Measurements from ENCODE around the gene HYKK.

The HYKK gene

GRCh38 chr15:78469031-78469430 lies 38.3 kb upstream of the HYKK start:
- peaks cover 10% of the 10 kb centered on the region for H3K79me2 ChIP-seq (ENCODE audit: control insufficient read depth, low read length)
- no peaks in the 10 kb centered on the region for H3K9me2 ChIP-seq (replicated peaks; ENCODE audit: control insufficient read depth, low read length)
- peaks cover 89% of the 10 kb centered on the region for H3K36me3 ChIP-seq (ENCODE audit: control insufficient read depth, low read length)
- H3F3A ChIP-seq (ENCODE audit: control insufficient read depth, insufficient read depth), result no peaks in the 10 kb centered on the region
- H3K4me2 ChIP-seq (ENCODE audit: low read length), result no peak overlapping the region
- no peaks in the 10 kb centered on the region for H3K4me1 ChIP-seq (ENCODE audit: control insufficient read depth, low read length)
- H3K4me3 ChIP-seq (ENCODE audit: low read length), result no peak overlapping the region
- TF ChIP-seq EZH2phosphoT487 (IDR thresholded peaks at IDR 0.05; ENCODE audit: borderline replicate concordance, low read length) (no peak), CTCF (IDR thresholded peaks at IDR 0.05; ENCODE audit: low read depth, low read length, poor library complexity, severe bottlenecking) (no peak)
- H3K27me3 ChIP-seq (ENCODE audit: control insufficient read depth, low read length), result no peaks in the 10 kb centered on the region
- H4K20me1 ChIP-seq (ENCODE audit: control insufficient read depth, insufficient read depth, low read depth, low read length), result no peaks in the 10 kb centered on the region
- H3K27ac ChIP-seq (ENCODE audit: low read depth, low read length), result no peak overlapping the region
- no peaks in the 10 kb centered on the region for H3K9me3 ChIP-seq (ENCODE audit: control insufficient read depth, insufficient read depth, low read length)

- H3K79me2 ChIP-seq (ENCODE audit: control insufficient read depth, low read length), result no peaks in the 10 kb centered on the region
- no peaks in the 10 kb centered on the region for H4K20me1 ChIP-seq (ENCODE audit: control insufficient read depth, insufficient read depth, low read depth, low read length)
- H3F3A ChIP-seq (ENCODE audit: control insufficient read depth, insufficient read depth), result no peaks in the 10 kb centered on the region
- H3K36me3 ChIP-seq (ENCODE audit: control insufficient read depth, low read length), result peaks cover 67% of the 10 kb centered on the region
- no peak overlapping the region for H3K27ac ChIP-seq (ENCODE audit: low read depth, low read length)
- H3K4me2 ChIP-seq (ENCODE audit: low read length), result no peak overlapping the region
- H3K4me3 ChIP-seq (ENCODE audit: low read length), result no peak overlapping the region
- H3K9me3 ChIP-seq (ENCODE audit: control insufficient read depth, insufficient read depth, low read length), result no peaks in the 10 kb centered on the region
- H3K9me2 ChIP-seq (replicated peaks; ENCODE audit: control insufficient read depth, low read length), result no peaks in the 10 kb centered on the region
- no peaks in the 10 kb centered on the region for H3K27me3 ChIP-seq (ENCODE audit: control insufficient read depth, low read length)
- TF ChIP-seq EZH2phosphoT487 (IDR thresholded peaks at IDR 0.05; ENCODE audit: borderline replicate concordance, low read length) (no peak), CTCF (IDR thresholded peaks at IDR 0.05; ENCODE audit: low read depth, low read length, poor library complexity, severe bottlenecking) (no peak)
- H3K4me1 ChIP-seq (ENCODE audit: control insufficient read depth, low read length), result no peaks in the 10 kb centered on the region
Observed at GRCh38 chr15:78477295-78477694, 30.1 kb upstream of the HYKK start.

- Histone ChIP-seq H3K4me3 (ENCODE audit: low read length) (no peak overlapping the region), H3K79me2 (ENCODE audit: control insufficient read depth, low read length) (no peaks in the 10 kb centered on the region), H3K27me3 (ENCODE audit: control insufficient read depth, low read length) (no peaks in the 10 kb centered on the region), H3K27ac (ENCODE audit: low read depth, low read length) (no peak overlapping the region), H3K9me3 (ENCODE audit: control insufficient read depth, insufficient read depth, low read length) (no peaks in the 10 kb centered on the region), H3K4me1 (ENCODE audit: control insufficient read depth, low read length) (no peaks in the 10 kb centered on the region), H3F3A (ENCODE audit: control insufficient read depth, insufficient read depth) (no peaks in the 10 kb centered on the region), H3K4me2 (ENCODE audit: low read length) (no peak overlapping the region), H4K20me1 (ENCODE audit: control insufficient read depth, insufficient read depth, low read depth, low read length) (no peaks in the 10 kb centered on the region), H3K9me2 (replicated peaks; ENCODE audit: control insufficient read depth, low read length) (no peaks in the 10 kb centered on the region), H3K36me3 (ENCODE audit: control insufficient read depth, low read length) (peaks cover 69% of the 10 kb centered on the region)
- TF ChIP-seq EZH2phosphoT487 (IDR thresholded peaks at IDR 0.05; ENCODE audit: borderline replicate concordance, low read length), result no peak
- TF ChIP-seq CTCF (IDR thresholded peaks at IDR 0.05; ENCODE audit: low read depth, low read length, poor library complexity, severe bottlenecking), result no peak
Observed at GRCh38 chr15:78479650-78480049, 27.7 kb upstream of the HYKK start.

GRCh38 chr15:78481917-78482316 lies 25.5 kb upstream of the HYKK start:
- H3K27me3 ChIP-seq (ENCODE audit: control insufficient read depth, low read length), result no peaks in the 10 kb centered on the region
- no peaks in the 10 kb centered on the region for H3K9me2 ChIP-seq (replicated peaks; ENCODE audit: control insufficient read depth, low read length)
- no peaks in the 10 kb centered on the region for H3K9me3 ChIP-seq (ENCODE audit: control insufficient read depth, insufficient read depth, low read length)
- no peaks in the 10 kb centered on the region for H4K20me1 ChIP-seq (ENCODE audit: control insufficient read depth, insufficient read depth, low read depth, low read length)
- no peaks in the 10 kb centered on the region for H3F3A ChIP-seq (ENCODE audit: control insufficient read depth, insufficient read depth)
- no peak overlapping the region for H3K4me2 ChIP-seq (ENCODE audit: low read length)
- TF ChIP-seq EZH2phosphoT487 (IDR thresholded peaks at IDR 0.05; ENCODE audit: borderline replicate concordance, low read length) (no peak), CTCF (IDR thresholded peaks at IDR 0.05; ENCODE audit: low read depth, low read length, poor library complexity, severe bottlenecking) (no peak)
- no peaks in the 10 kb centered on the region for H3K79me2 ChIP-seq (ENCODE audit: control insufficient read depth, low read length)
- no peak overlapping the region for H3K27ac ChIP-seq (ENCODE audit: low read depth, low read length)
- H3K4me3 ChIP-seq (ENCODE audit: low read length), result no peak overlapping the region
- H3K36me3 ChIP-seq (ENCODE audit: control insufficient read depth, low read length), result peaks cover 72% of the 10 kb centered on the region
- H3K4me1 ChIP-seq (ENCODE audit: control insufficient read depth, low read length), result no peaks in the 10 kb centered on the region
